ENCODE data around the gene TMEM138.

The TMEM138 gene

GRCh38 chr11:61390161-61390560, 28.0 kb downstream of the TMEM138 start:
- DNase-seq (ENCODE audit: low read depth in 1 of 2, low spot score in 1 of 2): peak in 1 of 2 experiments; percentile 21
- Histone ChIP-seq H3K27ac (replicated peaks) (no peak overlapping the region; the same call in none of the 2 replicates), H3K4me3 (replicated peaks; ENCODE audit: insufficient read depth, low read length) (no peak overlapping the region), H3K27me3 (ENCODE audit: insufficient read depth, poor library complexity, severe bottlenecking) (no peaks in the 10 kb centered on the region)
- TF ChIP-seq SPI1 (IDR thresholded peaks at IDR 0.05; ENCODE audit: borderline replicate concordance, low read depth): no peak
- TF ChIP-seq GABPA (IDR thresholded peaks at IDR 0.05; ENCODE audit: low read depth): no peak
- TF ChIP-seq CTCF (IDR thresholded peaks at IDR 0.05; ENCODE audit: insufficient read depth, low read length): no peak
- no peak for TF ChIP-seq REST (IDR thresholded peaks at IDR 0.05; ENCODE audit: insufficient replicate concordance, low read depth)
- TF ChIP-seq POLR2AphosphoS5 (IDR thresholded peaks at IDR 0.05; ENCODE audit: low read depth): no peak

- Histone ChIP-seq H3K27me3 (ENCODE audit: insufficient read depth, poor library complexity, severe bottlenecking) (no peaks in the 10 kb centered on the region), H3K27ac (replicated peaks) (peak overlapping the region; percentile 83), H3K4me3 (replicated peaks; ENCODE audit: insufficient read depth, low read length) (peak overlapping the region; percentile 84)
- TF ChIP-seq GABPA (IDR thresholded peaks at IDR 0.05; ENCODE audit: low read depth) (0 out of 2 replicates have a peak, but pooled peaks have one; percentile 13), CTCF (IDR thresholded peaks at IDR 0.05; ENCODE audit: insufficient read depth, low read length) (no peak)
- no peak for DNase-seq (ENCODE audit: low read depth in 1 of 2, low spot score in 1 of 2)
These were observed 30.9 kb downstream of the TMEM138 start for GRCh38 chr11:61392981-61393595.

- TF ChIP-seq POLR2AphosphoS5 (IDR thresholded peaks at IDR 0.05; ENCODE audit: low read depth) (peak; percentile 26; the same call in 1 of the 2 replicates), REST (IDR thresholded peaks at IDR 0.05; ENCODE audit: insufficient replicate concordance, low read depth) (no peak), CTCF (IDR thresholded peaks at IDR 0.05; ENCODE audit: insufficient read depth, low read length) (no peak)
- no peak for DNase-seq (ENCODE audit: low read depth in 1 of 2, low spot score in 1 of 2)
- H3K27ac ChIP-seq (replicated peaks): no peak overlapping the region
- no peaks in the 10 kb centered on the region for H3K27me3 ChIP-seq (ENCODE audit: insufficient read depth, poor library complexity, severe bottlenecking)
- H3K4me3 ChIP-seq (replicated peaks; ENCODE audit: insufficient read depth, low read length): no peak overlapping the region
These were observed 39.0 kb downstream of the TMEM138 start for GRCh38 chr11:61401173-61401572.

- H3K27ac ChIP-seq (replicated peaks): no peak overlapping the region
- TF ChIP-seq CTCF (IDR thresholded peaks at IDR 0.05; ENCODE audit: insufficient read depth, low read length) (no peak), GABPA (IDR thresholded peaks at IDR 0.05; ENCODE audit: low read depth) (no peak), REST (IDR thresholded peaks at IDR 0.05; ENCODE audit: insufficient replicate concordance, low read depth) (no peak), POLR2AphosphoS5 (IDR thresholded peaks at IDR 0.05; ENCODE audit: low read depth) (no peak), SPI1 (IDR thresholded peaks at IDR 0.05; ENCODE audit: borderline replicate concordance, low read depth) (no peak)
These were observed 39.4 kb downstream of the TMEM138 start for GRCh38 chr11:61401573-61401972.

More at GRCh38 chr11:61401573-61401972, 39.4 kb downstream of the TMEM138 start:
- H3K27me3 ChIP-seq (ENCODE audit: insufficient read depth, poor library complexity, severe bottlenecking): no peaks in the 10 kb centered on the region
- no peak overlapping the region for H3K4me3 ChIP-seq (replicated peaks; ENCODE audit: insufficient read depth, low read length)
- no peak for DNase-seq (ENCODE audit: low read depth in 1 of 2, low spot score in 1 of 2)
